ENCODE data around the gene USP20. TPM values are rescaled to one million over a fixed set of nuclear protein-coding genes. Genes with fewer than 3 reads are reported as not detected.
A peak's percentile ranks its signal among the peaks of the same experiment; 100 is the strongest.

Gene USP20
- total and polyA plus RNA-seq, 12 donors = 8.3 to 73.4 (median 34.5) TPM

- Histone ChIP-seq H3K9me3 (replicated peaks in 1 of 3) (no peaks in the 10 kb centered on the region), H3K36me3 (replicated peaks in 1 of 2) (peaks cover 0 to 34% of the 10 kb centered on the region in 2 donors), H3K27ac (peak overlapping the region; percentile 17 to 90 (median 86)), H3K27me3 (no peaks in the 10 kb centered on the region), H3K4me3 (peak overlapping the region; percentile 52 to 83 (median 74)), H3K4me1 (replicated peaks in 1 of 2) (peaks cover 24 to 43% of the 10 kb centered on the region in 2 donors)
- peak in 1 of 7 donors; percentile 24 for DNase-seq
- WGBS, 4 donors = 2 to 4% (median 2%) methylated on average over 16 to 32 of the region's 32 CpGs
- TF ChIP-seq POLR2A (IDR thresholded peaks at IDR 0.05) = no peak
- no peak for TF ChIP-seq CTCF (IDR thresholded peaks at IDR 0.05)
- intact Hi-C loops (cut with DNase I) = no loop called here
These were observed 650 bp upstream of the USP20 start for GRCh38 chr9:129834489-129835127.

GRCh38 chr9:129835860-129836223, 584 bp downstream of the USP20 start:
- peak overlapping the region in 4 of 5 donors; percentile 79 to 90 (median 86) for H3K27ac ChIP-seq
- intact Hi-C loops (cut with DNase I) = no loop called here

GRCh38 chr9:129836311-129837007, 1.2 kb downstream of the USP20 start:
- H3K36me3 ChIP-seq (replicated peaks in 1 of 2) = peaks cover 0 to 17% of the 10 kb centered on the region in 2 donors
- TF ChIP-seq CTCF (IDR thresholded peaks at IDR 0.05) = no peak
- no peak for TF ChIP-seq POLR2A (IDR thresholded peaks at IDR 0.05)
- H3K9me3 ChIP-seq (replicated peaks in 1 of 3) = no peaks in the 10 kb centered on the region
- H3K4me1 ChIP-seq (replicated peaks in 1 of 2) = peaks cover 24 to 45% of the 10 kb centered on the region in 2 donors
- no peaks in the 10 kb centered on the region for H3K27me3 ChIP-seq
- peak overlapping the region in 1 of 5 donors; percentile 87 for H3K27ac ChIP-seq
- peak overlapping the region in 2 of 4 donors; percentile 41 to 66 for H3K4me3 ChIP-seq
- peak in 1 of 7 donors; percentile 46 for DNase-seq
- intact Hi-C loops (cut with DNase I) = no loop called here
- 31 to 51% (median 37%) methylated on average over 7 to 16 of the region's 16 CpGs for WGBS, 4 donors

More at GRCh38 chr9:129835860-129836223, 584 bp downstream of the USP20 start:
- TF ChIP-seq POLR2A (IDR thresholded peaks at IDR 0.05) (no peak), CTCF (IDR thresholded peaks at IDR 0.05) (no peak)
- no peaks in the 10 kb centered on the region for H3K9me3 ChIP-seq (replicated peaks in 1 of 3)
- H3K4me1 ChIP-seq (replicated peaks in 1 of 2) = peaks cover 24 to 45% of the 10 kb centered on the region in 2 donors
- H3K36me3 ChIP-seq (replicated peaks in 1 of 2) = peaks cover 0 to 21% of the 10 kb centered on the region in 2 donors
- H3K4me3 ChIP-seq = peak overlapping the region; percentile 41 to 81 (median 54)
- WGBS, 4 donors = 0 to 1% (median 0%) methylated on average over 7 to 19 of the region's 19 CpGs
- DNase-seq = no peak
- H3K27me3 ChIP-seq = no peaks in the 10 kb centered on the region

- Histone ChIP-seq H3K27me3 (no peaks in the 10 kb centered on the region), H3K27ac (peak overlapping the region in 3 of 5 donors; percentile 33 to 66 (median 65)), H3K4me1 (replicated peaks in 1 of 2) (peaks cover 24 to 42% of the 10 kb centered on the region in 2 donors), H3K9me3 (replicated peaks in 1 of 3) (no peaks in the 10 kb centered on the region), H3K36me3 (replicated peaks in 1 of 2) (no peaks in the 10 kb centered on the region), H3K4me3 (no peak overlapping the region)
- 37 to 58% (median 52%) methylated on average over 12 of the region's 12 CpGs for WGBS, 4 donors
- intact Hi-C loops (cut with DNase I) = no loop called here
- no peak for TF ChIP-seq CTCF (IDR thresholded peaks at IDR 0.05)
- TF ChIP-seq POLR2A (IDR thresholded peaks at IDR 0.05) = peak in 1 of 2 donors; percentile 64
- DNase-seq = peak in 6 of 7 donors; percentile 51 to 72 (median 62)
These were observed 3.5 kb downstream of the USP20 start for GRCh38 chr9:129838707-129839259.
